Activated T-helper 1 cell treated with anti-CD3 and anti-CD28 coated beads, Interleukin-2, amount 50 U/mL, for 16 hours (primary cell): ENCODE results near the gene MAP3K7.
"Not testable (repeated sequence)": the region's sequence is repeated elsewhere in the genome, so short reads cannot be mapped to it uniquely, and the experiment has no call there.

Experiments
- DNase-seq, 2 donors: peaks; one replicate each; pipeline ENCODE4 v3.0.0-alpha.2; 2020; ENCODE audit warnings: low read depth in 1 of 2, low spot score in 1 of 2

Gene MAP3K7

GRCh38 chr6:90578894-90579549 is 7.8 kb downstream of the MAP3K7 start:
- DNase-seq, result no peak

GRCh38 chr6:90575267-90575666 is 11.6 kb downstream of the MAP3K7 start:
- DNase-seq, result no peak

GRCh38 chr6:90574610-90575009 is 12.3 kb downstream of the MAP3K7 start:
- DNase-seq, result no peak

GRCh38 chr6:90573624-90574023 is 13.2 kb downstream of the MAP3K7 start:
- no peak for DNase-seq

- DNase-seq, result no peak
These were observed 14.0 kb downstream of the MAP3K7 start for GRCh38 chr6:90572856-90573255.

GRCh38 chr6:90569223-90569622 is 17.6 kb downstream of the MAP3K7 start:
- no peak for DNase-seq

GRCh38 chr6:90567682-90568081 is 19.2 kb downstream of the MAP3K7 start:
- not testable (repeated sequence) for DNase-seq

- not testable (repeated sequence) for DNase-seq
These were observed 24.5 kb downstream of the MAP3K7 start for GRCh38 chr6:90562341-90562740.

GRCh38 chr6:90559931-90560330 is 26.9 kb downstream of the MAP3K7 start:
- DNase-seq, result no peak

GRCh38 chr6:90557006-90557405 is 29.9 kb downstream of the MAP3K7 start:
- DNase-seq, result no peak

- DNase-seq, result no peak
These were observed 38.9 kb downstream of the MAP3K7 start for GRCh38 chr6:90547991-90548390.

GRCh38 chr6:90547079-90547478 is 39.8 kb downstream of the MAP3K7 start:
- no peak for DNase-seq

- DNase-seq, result no peak
These were observed 41.4 kb downstream of the MAP3K7 start for GRCh38 chr6:90545448-90545847.

GRCh38 chr6:90544741-90545140 is 42.1 kb downstream of the MAP3K7 start:
- no peak for DNase-seq

- no peak for DNase-seq
These were observed 42.8 kb downstream of the MAP3K7 start for GRCh38 chr6:90544081-90544480.

GRCh38 chr6:90541221-90541620 is 45.7 kb downstream of the MAP3K7 start:
- DNase-seq, result no peak

- DNase-seq, result no peak
These were observed 48.4 kb downstream of the MAP3K7 start for GRCh38 chr6:90538278-90539046.

GRCh38 chr6:90537723-90538258 is 49.1 kb downstream of the MAP3K7 start:
- DNase-seq, result no peak

GRCh38 chr6:90537027-90537426 is 49.8 kb downstream of the MAP3K7 start:
- no peak for DNase-seq

- no peak for DNase-seq
These were observed 50.4 kb downstream of the MAP3K7 start for GRCh38 chr6:90536520-90536919.

GRCh38 chr6:90534337-90535025 is 52.4 kb downstream of the MAP3K7 start:
- no peak for DNase-seq
